ENCODE results near the gene EVC2. TPM values are rescaled to one million over a fixed set of nuclear protein-coding genes. Genes with fewer than 3 reads are reported as not detected.

EVC2 gene
- total and polyA plus RNA-seq, 10 of the 15 experiments (the other 5 are each of a cell fraction or from before 2014, with no cell fraction given) = 0.34 to 10.4 (median 5.6) TPM

- RAD21 ChIA-PET (ENCODE audit: unreplicated experiment) = no interaction called here
- Histone ChIP-seq H3K4me2 (ENCODE audit: control insufficient read depth, insufficient read depth) (no peak overlapping the region), H4K20me1 (ENCODE audit: control insufficient read depth, insufficient read depth) (no peaks in the 10 kb centered on the region), H3K9ac (ENCODE audit: control insufficient read depth, insufficient read depth, low read length) (no peak overlapping the region), H3K9me3 (replicated peaks; ENCODE audit: control insufficient read depth, insufficient read depth, low read length) (no peaks in the 10 kb centered on the region; the same call in 2 of the 3 replicates), H3K36me3 (ENCODE audit: control insufficient read depth in 2 of 2, insufficient read depth in 2 of 2, low read length in 1 of 2) (peaks cover 0 to 2% of the 10 kb centered on the region in 2 experiments; a peak in 2 of 4 replicates), H3K4me3 (no peak overlapping the region), H3K4me1 (ENCODE audit: control insufficient read depth, insufficient read depth, low read length) (no peaks in the 10 kb centered on the region), H3K79me2 (ENCODE audit: control insufficient read depth, insufficient read depth, low read length) (no peaks in the 10 kb centered on the region), H3K27me3 (replicated peaks in 1 of 2; ENCODE audit: control insufficient read depth in 2 of 2, insufficient read depth in 2 of 2, low read length in 1 of 2) (no peaks in the 10 kb centered on the region), H3K27ac (ENCODE audit: control insufficient read depth, insufficient read depth) (no peak overlapping the region), H2AFZ (ENCODE audit: control insufficient read depth, low read depth, low read length) (no peak overlapping the region)
- SMC1A ChIA-PET (ENCODE audit: uncharacterized antibody, unreplicated experiment) = no interaction called here
- ATAC-seq (no peak), FAIRE-seq (no peak), DNase-seq (ENCODE audit: low read depth, low spot score) (no peak)
- CTCF ChIA-PET = no interaction called here
- BruUV-seq (replicated peaks) = no TSS peak
- 33% methylated on average over 14 of the region's 14 CpGs for WGBS (ENCODE audit: insufficient coverage, insufficient replicate concordance, low lambda C conversion rate, missing lambda C conversion rate)
- no peak for TF ChIP-seq SMAD1 (IDR thresholded peaks at IDR 0.05; ENCODE audit: low read depth, partially characterized antibody)
- TF ChIP-seq NR2C2 (IDR thresholded peaks at IDR 0.05; ENCODE audit: borderline replicate concordance, control insufficient read depth, insufficient read length, low read depth) = no peak
- no peak for TF ChIP-seq PML (IDR thresholded peaks at IDR 0.05; ENCODE audit: low read length)
- TF ChIP-seq USF2 (IDR thresholded peaks at IDR 0.05; ENCODE audit: borderline replicate concordance, low read depth, low read length) = no peak
- TF ChIP-seq SRF (IDR thresholded peaks at IDR 0.05; ENCODE audit: low read depth in 2 of 2, low read length in 2 of 2) = no peak
- in situ Hi-C loops (cut with MboI) (no loop called here), intact Hi-C loops (cut with micrococcal nuclease; ENCODE audit: unreplicated experiment) (no loop called here)
- POLR2A ChIA-PET = no interaction called here
Measured at GRCh38 chr4:5751666-5752375, 43.5 kb upstream of the EVC2 start.

Measured in GM12878 (cell line).